ENCODE data around the gene ATXN2L. TPM values are rescaled to one million over a fixed set of nuclear protein-coding genes. Genes with fewer than 3 reads are reported as not detected.

ATXN2L gene
- total and polyA plus RNA-seq, 2 of the 4 experiments (the other 2 are of a cell fraction): 12.9 to 58.8 TPM

DNA sequence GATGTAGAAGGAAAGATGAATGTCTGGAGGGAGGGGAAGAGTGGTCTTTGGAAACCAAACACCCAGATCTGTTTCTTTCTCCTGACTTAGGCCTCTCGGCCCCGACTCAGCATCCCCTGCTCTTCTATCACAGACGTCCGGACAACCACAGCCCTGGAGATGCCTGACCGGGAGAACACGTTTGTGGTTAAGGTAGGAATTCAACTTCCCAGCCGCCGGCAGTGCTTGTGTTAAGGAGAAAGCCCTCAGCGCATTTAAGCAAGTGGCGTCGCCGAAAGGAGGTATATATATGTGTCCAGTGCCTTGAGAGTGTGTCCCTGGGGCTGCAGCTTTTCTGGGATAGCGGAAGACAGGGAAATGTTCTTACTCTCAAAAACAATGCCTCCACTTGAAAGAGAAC, 44.4 kb downstream of the ATXN2L start:
- H4K91ac ChIP-seq (ENCODE audit: insufficient read depth, low read depth, low read length): no peak overlapping the region
- dilution Hi-C loops (cut with HindIII; ENCODE audit: low sequenced_read_pairs, unreplicated experiment): no loop called here
- H3K4ac ChIP-seq (ENCODE audit: low read depth, low read length): no peak overlapping the region
- no peaks in the 10 kb centered on the region for H3K27me3 ChIP-seq (ENCODE audit: control insufficient read depth, insufficient read depth, low read length)
- no peak overlapping the region for H3K9ac ChIP-seq (ENCODE audit: low read depth, low read length)
- H3K79me1 ChIP-seq (ENCODE audit: low read depth in 1 of 2, low read length in 2 of 2): peaks cover 20 to 53% of the 10 kb centered on the region in 2 experiments
- H3K4me1 ChIP-seq (ENCODE audit: control insufficient read depth, insufficient read depth, low read length): peaks cover 5% of the 10 kb centered on the region; the same call in 1 of the 2 replicates
- no peak overlapping the region for H3K56ac ChIP-seq (ENCODE audit: extremely low read depth, insufficient read depth, low read length)
- no TSS peak for BruUV-seq (replicated peaks)
- no peak overlapping the region for H2BK15ac ChIP-seq (ENCODE audit: low read depth, low read length)
- in situ Hi-C loops (cut with MboI; ENCODE audit: low sequenced_read_pairs): no loop called here
- POLR2A ChIA-PET (ENCODE audit: unreplicated experiment): no interaction called here
- H4K20me1 ChIP-seq (ENCODE audit: insufficient read depth, low read length): peaks cover 12% of the 10 kb centered on the region
- no peak overlapping the region for H3K23ac ChIP-seq (ENCODE audit: low read depth, low read length)
- H3K27ac ChIP-seq (ENCODE audit: insufficient read depth, low read length): no peak overlapping the region
- ATAC-seq (ENCODE audit: low read depth): no peak
- TF ChIP-seq RCOR1 (IDR thresholded peaks at IDR 0.05; ENCODE audit: insufficient replicate concordance, low read length) (no peak), MAFK (IDR thresholded peaks at IDR 0.05; ENCODE audit: low read depth, low read length) (no peak), POLR2A (IDR thresholded peaks at IDR 0.05; ENCODE audit: low read depth, low read length) (no peak), USF2 (IDR thresholded peaks at IDR 0.05; ENCODE audit: low read depth, low read length) (no peak), BHLHE40 (IDR thresholded peaks at IDR 0.05; ENCODE audit: low read depth, low read length) (no peak), CEBPB (IDR thresholded peaks at IDR 0.05; ENCODE audit: low read depth, low read length) (no peak), RAD21 (IDR thresholded peaks at IDR 0.05; ENCODE audit: low read length) (no peak), SMC3 (IDR thresholded peaks at IDR 0.05; ENCODE audit: low read depth, low read length) (no peak), FOS (IDR thresholded peaks at IDR 0.05; ENCODE audit: low read depth, low read length) (no peak), MAZ (IDR thresholded peaks at IDR 0.05; ENCODE audit: borderline replicate concordance, low read depth, low read length) (no peak), MXI1 (IDR thresholded peaks at IDR 0.05; ENCODE audit: borderline replicate concordance, low read depth, low read length) (no peak)
- TF ChIP-seq, protein P1, sequence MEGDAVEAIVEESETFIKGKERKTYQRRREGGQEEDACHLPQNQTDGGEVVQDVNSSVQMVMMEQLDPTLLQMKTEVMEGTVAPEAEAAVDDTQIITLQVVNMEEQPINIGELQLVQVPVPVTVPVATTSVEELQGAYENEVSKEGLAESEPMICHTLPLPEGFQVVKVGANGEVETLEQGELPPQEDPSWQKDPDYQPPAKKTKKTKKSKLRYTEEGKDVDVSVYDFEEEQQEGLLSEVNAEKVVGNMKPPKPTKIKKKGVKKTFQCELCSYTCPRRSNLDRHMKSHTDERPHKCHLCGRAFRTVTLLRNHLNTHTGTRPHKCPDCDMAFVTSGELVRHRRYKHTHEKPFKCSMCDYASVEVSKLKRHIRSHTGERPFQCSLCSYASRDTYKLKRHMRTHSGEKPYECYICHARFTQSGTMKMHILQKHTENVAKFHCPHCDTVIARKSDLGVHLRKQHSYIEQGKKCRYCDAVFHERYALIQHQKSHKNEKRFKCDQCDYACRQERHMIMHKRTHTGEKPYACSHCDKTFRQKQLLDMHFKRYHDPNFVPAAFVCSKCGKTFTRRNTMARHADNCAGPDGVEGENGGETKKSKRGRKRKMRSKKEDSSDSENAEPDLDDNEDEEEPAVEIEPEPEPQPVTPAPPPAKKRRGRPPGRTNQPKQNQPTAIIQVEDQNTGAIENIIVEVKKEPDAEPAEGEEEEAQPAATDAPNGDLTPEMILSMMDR (conservative IDR thresholded peaks at IDR 0.05; ENCODE audit: low read depth, low read length): no peak
- TF ChIP-seq, protein P2, sequence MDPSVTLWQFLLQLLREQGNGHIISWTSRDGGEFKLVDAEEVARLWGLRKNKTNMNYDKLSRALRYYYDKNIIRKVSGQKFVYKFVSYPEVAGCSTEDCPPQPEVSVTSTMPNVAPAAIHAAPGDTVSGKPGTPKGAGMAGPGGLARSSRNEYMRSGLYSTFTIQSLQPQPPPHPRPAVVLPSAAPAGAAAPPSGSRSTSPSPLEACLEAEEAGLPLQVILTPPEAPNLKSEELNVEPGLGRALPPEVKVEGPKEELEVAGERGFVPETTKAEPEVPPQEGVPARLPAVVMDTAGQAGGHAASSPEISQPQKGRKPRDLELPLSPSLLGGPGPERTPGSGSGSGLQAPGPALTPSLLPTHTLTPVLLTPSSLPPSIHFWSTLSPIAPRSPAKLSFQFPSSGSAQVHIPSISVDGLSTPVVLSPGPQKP (IDR thresholded peaks at IDR 0.05; ENCODE audit: borderline replicate concordance, low read depth, low read length): no peak
- H3K9me3 ChIP-seq (ENCODE audit: control insufficient read depth, insufficient read depth, low read length): no peaks in the 10 kb centered on the region
- H2AK9ac ChIP-seq (replicated peaks; ENCODE audit: low read depth, low read length, poor library complexity): peak overlapping the region; percentile 52
- no peak overlapping the region for H2AFZ ChIP-seq (replicated peaks; ENCODE audit: low read length, poor library complexity)
- no peak overlapping the region for H3K18ac ChIP-seq (ENCODE audit: low read depth, low read length)
- H3K4me2 ChIP-seq (ENCODE audit: low read depth, low read length): no peak overlapping the region
- WGBS, 2 experiments (ENCODE audit: extremely low coverage in 2 of 2, insufficient read length in 1 of 2): no CpG with 5 or more reads among the region's 13 CpGs
- no peak overlapping the region for H2BK120ac ChIP-seq (ENCODE audit: low read depth, low read length)
- H3K9me1 ChIP-seq (ENCODE audit: insufficient read depth, low read length): peaks cover 4% of the 10 kb centered on the region; the same call in 1 of the 2 replicates
- intact Hi-C loops (cut with micrococcal nuclease): no loop called here
- no peak for DNase-seq
- H4K8ac ChIP-seq (ENCODE audit: low read depth in 2 of 2, low read length in 2 of 2): no peak overlapping the region
- H3K4me3 ChIP-seq (ENCODE audit: insufficient read depth, low read depth, low read length): no peak overlapping the region
- no peak overlapping the region for H2BK5ac ChIP-seq (ENCODE audit: low read depth, low read length, poor library complexity, severe bottlenecking)
- H3K14ac ChIP-seq (replicated peaks; ENCODE audit: low read depth, low read length): no peak overlapping the region
- peaks cover 42% of the 10 kb centered on the region for H3K36me3 ChIP-seq (ENCODE audit: control insufficient read depth, insufficient read depth, low read length)
- H4K5ac ChIP-seq (ENCODE audit: low read depth, low read length): no peak overlapping the region
- CTCF ChIA-PET: no interaction called here
- H2BK20ac ChIP-seq (ENCODE audit: low read depth, low read length): no peak overlapping the region
- H2AK5ac ChIP-seq (ENCODE audit: low read depth, low read length): no peak overlapping the region

All from IMR-90 (cell line).